SK-N-SH treated with all-trans-retinoic acid at 6 μM for 48 hours (cell line): ENCODE results near the gene ABR.

Source experiments
- ATAC-seq: fragments of 200-7000 bp; cut with Tn5 transposase; 3 replicates; pipeline ENCODE4 v1.9.1; 2020; ENCODE audit warnings: mild to moderate bottlenecking, moderate library complexity
- ARNTL ChIP-seq: fragments of 450-650 bp; formaldehyde crosslinking; IDR thresholded peaks from 2 replicates; pipeline ENCODE4 v1.5.0; 2020; ENCODE audit warnings: low read depth, mild to moderate bottlenecking, moderate library complexity, borderline replicate concordance
- BACH2 ChIP-seq: fragments of 250-450 bp; sonication (Bioruptor Pico); IDR thresholded peaks from 2 replicates; pipeline ENCODE4 v1.9.0; 2021; ENCODE audit warnings: mild to moderate bottlenecking, borderline replicate concordance
- CSRNP3 ChIP-seq: fragments of 250-450 bp; sonication (Bioruptor Pico); IDR thresholded peaks from 2 replicates; pipeline ENCODE4 v1.5.1; 2021; ENCODE audit warnings: mild to moderate bottlenecking, moderate library complexity
- ESRRG ChIP-seq: fragments of 250-450 bp; sonication (Bioruptor Pico); IDR thresholded peaks from 2 replicates; pipeline ENCODE4 v1.6.1; 2021; ENCODE audit warnings: mild to moderate bottlenecking
- GLIS3 ChIP-seq: fragments of 250-450 bp; sonication (Bioruptor Pico); IDR thresholded peaks from 2 replicates; pipeline ENCODE4 v1.5.0; 2020; ENCODE audit warnings: mild to moderate bottlenecking, moderate library complexity
- ISL1 ChIP-seq: fragments of 250-450 bp; sonication (Bioruptor Pico); IDR thresholded peaks from 2 replicates; pipeline ENCODE4 v2.1.2; 2022; ENCODE audit warnings: mild to moderate bottlenecking, moderate library complexity
- OSR1 ChIP-seq: fragments of 250-450 bp; sonication (Bioruptor Pico); IDR thresholded peaks from 2 replicates; pipeline ENCODE4 v1.8.0; 2022; ENCODE audit warnings: moderate library complexity, mild to moderate bottlenecking, inconsistent platforms
- PPARA ChIP-seq: fragments of 250-450 bp; sonication (Bioruptor Pico); IDR thresholded peaks from 2 replicates; pipeline ENCODE4 v1.5.0; 2020; ENCODE audit warnings: mild to moderate bottlenecking, borderline replicate concordance
- SNAI2 ChIP-seq: fragments of 250-450 bp; sonication (Bioruptor Pico); IDR thresholded peaks from 2 replicates; pipeline ENCODE4 v1.5.0; 2020; ENCODE audit warnings: mild to moderate bottlenecking, moderate library complexity
- TCF4 ChIP-seq: fragments of 250-450 bp; sonication (Bioruptor Pico); IDR thresholded peaks from 2 replicates; pipeline ENCODE4 v1.8.0; 2021; ENCODE audit warnings: mild to moderate bottlenecking, moderate library complexity, borderline replicate concordance
- TOX ChIP-seq: fragments of 250-450 bp; sonication (Bioruptor Pico); IDR thresholded peaks from 2 replicates; pipeline ENCODE4 v1.8.0; 2021; ENCODE audit warnings: mild to moderate bottlenecking, moderate library complexity, borderline replicate concordance
- ZC3H10 ChIP-seq: fragments of 250-450 bp; sonication (Bioruptor Pico); IDR thresholded peaks from 2 replicates; pipeline ENCODE4 v1.5.1; 2021; ENCODE audit warnings: mild to moderate bottlenecking, moderate library complexity
- ZFP3 ChIP-seq: fragments of 250-450 bp; sonication (Bioruptor Pico); IDR thresholded peaks from 2 replicates; pipeline ENCODE4 v1.5.0; 2020; ENCODE audit warnings: mild to moderate bottlenecking, moderate library complexity
- ZNF70 ChIP-seq: fragments of 450-650 bp; formaldehyde crosslinking; IDR thresholded peaks from 2 replicates; pipeline ENCODE4 v1.5.0; 2020; ENCODE audit warnings: mild to moderate bottlenecking, moderate library complexity
- ZNF8 ChIP-seq: fragments of 450-650 bp; formaldehyde crosslinking; IDR thresholded peaks from 2 replicates; pipeline ENCODE4 v1.5.0; 2020; ENCODE audit warnings: mild to moderate bottlenecking, moderate library complexity
- TF ChIP-seq, protein P1 (sequence below): fragments of 250-450 bp; sonication (Bioruptor Pico); IDR thresholded peaks from 2 replicates; pipeline ENCODE4 v1.8.0; 2021; ENCODE audit warnings: low read depth, mild to moderate bottlenecking, moderate library complexity, borderline replicate concordance
- TF ChIP-seq, protein P2 (sequence below): fragments of 250-450 bp; sonication (Bioruptor Pico); IDR thresholded peaks from 2 replicates; pipeline ENCODE4 v1.8.0; 2020; ENCODE audit warnings: mild to moderate bottlenecking, moderate library complexity, borderline replicate concordance
- TF ChIP-seq, protein P3 (sequence below): fragments of 250-450 bp; sonication (Bioruptor Pico); IDR thresholded peaks from 2 replicates; pipeline ENCODE4 v1.5.0; 2020; ENCODE audit warnings: mild to moderate bottlenecking, moderate library complexity
- TF ChIP-seq, protein P4 (sequence below): fragments of 250-450 bp; sonication (Bioruptor Pico); IDR thresholded peaks from 2 replicates; pipeline ENCODE4 v1.5.1; 2020; ENCODE audit warnings: low read depth, mild to moderate bottlenecking, moderate library complexity

The ABR gene

DNA sequence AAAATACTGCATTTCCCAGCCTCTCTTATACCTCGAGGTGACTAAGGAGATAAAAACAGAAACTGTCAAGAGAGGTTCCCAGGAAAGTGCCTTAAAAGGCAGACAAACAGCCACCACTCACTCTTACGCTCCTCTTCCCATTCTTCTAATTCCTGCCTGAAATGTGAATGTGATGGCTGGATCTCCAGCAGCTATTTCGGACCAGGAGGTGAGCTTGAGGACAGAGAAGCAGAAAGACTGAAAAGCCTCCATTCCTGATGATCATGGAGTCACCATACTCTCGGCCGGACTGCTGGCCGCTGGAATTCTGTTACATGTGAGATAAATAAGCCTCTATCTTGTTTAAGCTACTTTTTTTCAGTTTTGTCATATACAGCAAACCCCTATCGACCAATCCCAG, 41.4 kb upstream of the ABR start:
- TF ChIP-seq, protein P1, sequence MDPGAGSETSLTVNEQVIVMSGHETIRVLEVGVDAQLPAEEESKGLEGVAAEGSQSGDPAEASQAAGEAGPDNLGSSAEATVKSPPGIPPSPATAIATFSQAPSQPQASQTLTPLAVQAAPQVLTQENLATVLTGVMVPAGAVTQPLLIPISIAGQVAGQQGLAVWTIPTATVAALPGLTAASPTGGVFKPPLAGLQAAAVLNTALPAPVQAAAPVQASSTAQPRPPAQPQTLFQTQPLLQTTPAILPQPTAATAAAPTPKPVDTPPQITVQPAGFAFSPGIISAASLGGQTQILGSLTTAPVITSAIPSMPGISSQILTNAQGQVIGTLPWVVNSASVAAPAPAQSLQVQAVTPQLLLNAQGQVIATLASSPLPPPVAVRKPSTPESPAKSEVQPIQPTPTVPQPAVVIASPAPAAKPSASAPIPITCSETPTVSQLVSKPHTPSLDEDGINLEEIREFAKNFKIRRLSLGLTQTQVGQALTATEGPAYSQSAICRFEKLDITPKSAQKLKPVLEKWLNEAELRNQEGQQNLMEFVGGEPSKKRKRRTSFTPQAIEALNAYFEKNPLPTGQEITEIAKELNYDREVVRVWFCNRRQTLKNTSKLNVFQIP (CRISPR knock-in tag): no peak
- TF ChIP-seq ZFP3 (CRISPR knock-in tag): no peak
- no peak for TF ChIP-seq ZNF70 (CRISPR knock-in tag)
- no peak for TF ChIP-seq GLIS3 (CRISPR knock-in tag)
- no peak for TF ChIP-seq TOX (CRISPR knock-in tag)
- no peak for TF ChIP-seq CSRNP3
- TF ChIP-seq OSR1 (CRISPR knock-in tag): no peak
- TF ChIP-seq, protein P2, sequence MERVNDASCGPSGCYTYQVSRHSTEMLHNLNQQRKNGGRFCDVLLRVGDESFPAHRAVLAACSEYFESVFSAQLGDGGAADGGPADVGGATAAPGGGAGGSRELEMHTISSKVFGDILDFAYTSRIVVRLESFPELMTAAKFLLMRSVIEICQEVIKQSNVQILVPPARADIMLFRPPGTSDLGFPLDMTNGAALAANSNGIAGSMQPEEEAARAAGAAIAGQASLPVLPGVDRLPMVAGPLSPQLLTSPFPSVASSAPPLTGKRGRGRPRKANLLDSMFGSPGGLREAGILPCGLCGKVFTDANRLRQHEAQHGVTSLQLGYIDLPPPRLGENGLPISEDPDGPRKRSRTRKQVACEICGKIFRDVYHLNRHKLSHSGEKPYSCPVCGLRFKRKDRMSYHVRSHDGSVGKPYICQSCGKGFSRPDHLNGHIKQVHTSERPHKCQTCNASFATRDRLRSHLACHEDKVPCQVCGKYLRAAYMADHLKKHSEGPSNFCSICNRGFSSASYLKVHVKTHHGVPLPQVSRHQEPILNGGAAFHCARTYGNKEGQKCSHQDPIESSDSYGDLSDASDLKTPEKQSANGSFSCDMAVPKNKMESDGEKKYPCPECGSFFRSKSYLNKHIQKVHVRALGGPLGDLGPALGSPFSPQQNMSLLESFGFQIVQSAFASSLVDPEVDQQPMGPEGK (CRISPR knock-in tag): no peak
- no peak for TF ChIP-seq SNAI2 (CRISPR knock-in tag)
- no peak for TF ChIP-seq ESRRG (CRISPR knock-in tag)
- no peak for TF ChIP-seq ZC3H10 (CRISPR knock-in tag)
- no peak for TF ChIP-seq TCF4 (CRISPR knock-in tag)
- TF ChIP-seq, protein P3, sequence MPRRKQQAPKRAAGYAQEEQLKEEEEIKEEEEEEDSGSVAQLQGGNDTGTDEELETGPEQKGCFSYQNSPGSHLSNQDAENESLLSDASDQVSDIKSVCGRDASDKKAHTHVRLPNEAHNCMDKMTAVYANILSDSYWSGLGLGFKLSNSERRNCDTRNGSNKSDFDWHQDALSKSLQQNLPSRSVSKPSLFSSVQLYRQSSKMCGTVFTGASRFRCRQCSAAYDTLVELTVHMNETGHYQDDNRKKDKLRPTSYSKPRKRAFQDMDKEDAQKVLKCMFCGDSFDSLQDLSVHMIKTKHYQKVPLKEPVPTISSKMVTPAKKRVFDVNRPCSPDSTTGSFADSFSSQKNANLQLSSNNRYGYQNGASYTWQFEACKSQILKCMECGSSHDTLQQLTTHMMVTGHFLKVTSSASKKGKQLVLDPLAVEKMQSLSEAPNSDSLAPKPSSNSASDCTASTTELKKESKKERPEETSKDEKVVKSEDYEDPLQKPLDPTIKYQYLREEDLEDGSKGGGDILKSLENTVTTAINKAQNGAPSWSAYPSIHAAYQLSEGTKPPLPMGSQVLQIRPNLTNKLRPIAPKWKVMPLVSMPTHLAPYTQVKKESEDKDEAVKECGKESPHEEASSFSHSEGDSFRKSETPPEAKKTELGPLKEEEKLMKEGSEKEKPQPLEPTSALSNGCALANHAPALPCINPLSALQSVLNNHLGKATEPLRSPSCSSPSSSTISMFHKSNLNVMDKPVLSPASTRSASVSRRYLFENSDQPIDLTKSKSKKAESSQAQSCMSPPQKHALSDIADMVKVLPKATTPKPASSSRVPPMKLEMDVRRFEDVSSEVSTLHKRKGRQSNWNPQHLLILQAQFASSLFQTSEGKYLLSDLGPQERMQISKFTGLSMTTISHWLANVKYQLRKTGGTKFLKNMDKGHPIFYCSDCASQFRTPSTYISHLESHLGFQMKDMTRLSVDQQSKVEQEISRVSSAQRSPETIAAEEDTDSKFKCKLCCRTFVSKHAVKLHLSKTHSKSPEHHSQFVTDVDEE (CRISPR knock-in tag): no peak
- TF ChIP-seq ZNF8 (CRISPR knock-in tag): no peak
- TF ChIP-seq ARNTL (CRISPR knock-in tag): no peak
- TF ChIP-seq ISL1: no peak
- TF ChIP-seq, all 23 proteins: peak for 0
- ATAC-seq: no peak

DNA sequence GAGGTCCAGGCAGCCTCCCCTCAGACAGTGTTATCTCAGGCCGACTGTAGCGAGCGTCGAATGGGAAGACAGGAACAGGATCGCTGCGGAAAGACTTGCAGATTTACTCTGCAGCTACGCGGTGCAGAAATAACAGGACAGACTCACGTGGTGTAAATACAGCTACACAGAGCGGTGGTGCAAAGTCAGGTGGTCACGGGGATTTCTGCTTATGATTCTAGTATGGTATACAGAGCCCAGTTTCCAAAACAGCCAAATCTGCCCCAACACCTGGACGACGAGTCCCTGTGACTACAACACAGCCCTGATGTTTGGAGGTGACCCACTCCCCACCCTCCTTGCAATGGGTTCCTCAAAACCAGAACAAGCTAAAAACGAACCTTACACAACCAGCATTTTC, 40.6 kb upstream of the ABR start:
- no peak for TF ChIP-seq TCF4 (CRISPR knock-in tag)
- TF ChIP-seq, protein P4, sequence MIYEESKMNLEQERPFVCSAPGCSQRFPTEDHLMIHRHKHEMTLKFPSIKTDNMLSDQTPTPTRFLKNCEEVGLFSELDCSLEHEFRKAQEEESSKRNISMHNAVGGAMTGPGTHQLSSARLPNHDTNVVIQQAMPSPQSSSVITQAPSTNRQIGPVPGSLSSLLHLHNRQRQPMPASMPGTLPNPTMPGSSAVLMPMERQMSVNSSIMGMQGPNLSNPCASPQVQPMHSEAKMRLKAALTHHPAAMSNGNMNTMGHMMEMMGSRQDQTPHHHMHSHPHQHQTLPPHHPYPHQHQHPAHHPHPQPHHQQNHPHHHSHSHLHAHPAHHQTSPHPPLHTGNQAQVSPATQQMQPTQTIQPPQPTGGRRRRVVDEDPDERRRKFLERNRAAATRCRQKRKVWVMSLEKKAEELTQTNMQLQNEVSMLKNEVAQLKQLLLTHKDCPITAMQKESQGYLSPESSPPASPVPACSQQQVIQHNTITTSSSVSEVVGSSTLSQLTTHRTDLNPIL (CRISPR knock-in tag): no peak
- TF ChIP-seq ZFP3 (CRISPR knock-in tag): no peak
- no peak for TF ChIP-seq PPARA (CRISPR knock-in tag)
- no peak for TF ChIP-seq OSR1 (CRISPR knock-in tag)
- TF ChIP-seq BACH2: no peak
- no peak for TF ChIP-seq CSRNP3
- no peak for TF ChIP-seq ISL1
- TF ChIP-seq, protein P1 (CRISPR knock-in tag): no peak
- TF ChIP-seq ZC3H10 (CRISPR knock-in tag): no peak
- ATAC-seq: no peak
